K562 (cell line): Measurements from ENCODE around the gene ARPC2.

Source experiments
- CEBPB ChIP-seq: fragments of 450-650 bp; IDR thresholded peaks from 2 replicates; pipeline ENCODE4 v1.6.1; 2016; ENCODE audit warnings: missing genetic modification characterization, missing compliant biosample characterization
- GATAD2B ChIP-seq: fragments of 450-650 bp; IDR thresholded peaks from 2 replicates; pipeline ENCODE4 v1.6.1; 2017; ENCODE audit warnings: mild to moderate bottlenecking, borderline replicate concordance
- HDAC2 ChIP-seq: fragments of 450-650 bp; IDR thresholded peaks from 2 replicates; pipeline ENCODE4 v1.6.1; 2016; ENCODE audit warnings: mild to moderate bottlenecking
- POLR2A ChIP-seq: fragments of 450-650 bp; conservative IDR thresholded peaks from 2 replicates; pipeline ENCODE4 v1.6.1; 2016
- SIX5 ChIP-seq, 2 experiments: IDR thresholded peaks; 2 replicates each; pipeline ENCODE4 v1.6.1; 2011; ENCODE audit warnings: low read length in 2 of 2, borderline replicate concordance in 1 of 2, low read depth in 1 of 2, mild to moderate bottlenecking in 1 of 2, moderate library complexity in 1 of 2; ENCODE audit not compliant: insufficient read depth in 1 of 2
- TAF1 ChIP-seq: IDR thresholded peaks from 2 replicates; pipeline ENCODE4 v1.6.1; 2011; ENCODE audit warnings: mild to moderate bottlenecking, low read length, moderate library complexity; ENCODE audit not compliant: insufficient read depth, control insufficient read depth, severe bottlenecking; ENCODE audit errors: extremely low read depth
- ZNF780A ChIP-seq: fragments of 250-450 bp; sonication (Bioruptor Pico); IDR thresholded peaks from 2 replicates; pipeline ENCODE4 v1.5.0; 2021; ENCODE audit warnings: mild to moderate bottlenecking
- TF ChIP-seq, protein P1 (sequence below), 3 experiments: IDR thresholded peaks in 2 of 3; conservative IDR thresholded peaks in 1 of 3; 2 replicates each; pipeline ENCODE4 v1.5.1; 2011 to 2012; ENCODE audit warnings: low read length in 3 of 3, mild to moderate bottlenecking in 3 of 3, control low read depth in 2 of 3, improper control_type of control experiment in 1 of 3, inconsistent platforms in 1 of 3, low read depth in 1 of 3, mixed read lengths in 1 of 3, moderate library complexity in 1 of 3; ENCODE audit not compliant: insufficient read depth in 2 of 3

- TF ChIP-seq SIX5 (IDR thresholded peaks at IDR 0.05; ENCODE audit: borderline replicate concordance in 1 of 2, insufficient read depth in 1 of 2, low read depth in 1 of 2, low read length in 2 of 2) (no peak), POLR2A (no peak), TAF1 (no peak), HDAC2 (no peak), ZNF780A (CRISPR knock-in tag) (no peak), GATAD2B (no peak), CEBPB (no peak)
- TF ChIP-seq, protein P1, sequence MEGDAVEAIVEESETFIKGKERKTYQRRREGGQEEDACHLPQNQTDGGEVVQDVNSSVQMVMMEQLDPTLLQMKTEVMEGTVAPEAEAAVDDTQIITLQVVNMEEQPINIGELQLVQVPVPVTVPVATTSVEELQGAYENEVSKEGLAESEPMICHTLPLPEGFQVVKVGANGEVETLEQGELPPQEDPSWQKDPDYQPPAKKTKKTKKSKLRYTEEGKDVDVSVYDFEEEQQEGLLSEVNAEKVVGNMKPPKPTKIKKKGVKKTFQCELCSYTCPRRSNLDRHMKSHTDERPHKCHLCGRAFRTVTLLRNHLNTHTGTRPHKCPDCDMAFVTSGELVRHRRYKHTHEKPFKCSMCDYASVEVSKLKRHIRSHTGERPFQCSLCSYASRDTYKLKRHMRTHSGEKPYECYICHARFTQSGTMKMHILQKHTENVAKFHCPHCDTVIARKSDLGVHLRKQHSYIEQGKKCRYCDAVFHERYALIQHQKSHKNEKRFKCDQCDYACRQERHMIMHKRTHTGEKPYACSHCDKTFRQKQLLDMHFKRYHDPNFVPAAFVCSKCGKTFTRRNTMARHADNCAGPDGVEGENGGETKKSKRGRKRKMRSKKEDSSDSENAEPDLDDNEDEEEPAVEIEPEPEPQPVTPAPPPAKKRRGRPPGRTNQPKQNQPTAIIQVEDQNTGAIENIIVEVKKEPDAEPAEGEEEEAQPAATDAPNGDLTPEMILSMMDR (IDR thresholded peaks at IDR 0.05 in 2 of 3, conservative IDR thresholded peaks at IDR 0.05 in 1 of 3; ENCODE audit: insufficient read depth in 2 of 3, low read depth in 1 of 3, low read length in 3 of 3) = no peak
Measured at GRCh38 chr2:218168016-218168415, 49.0 kb upstream of the ARPC2 start.
